Activated CD4-positive, CD25-positive, alpha-beta regulatory T cell treated with anti-CD3 and anti-CD28 coated beads, Interleukin-2, amount 50 U/mL, for 24 hours (primary cell): ENCODE measurements around the gene WFDC2.

Source experiments
- ATAC-seq, 2 donors: fragments of 150-1000 bp; cut with Tn5 transposase; one replicate each; pipeline ENCODE4 v1.10.0; 2021; ENCODE audit warnings: mild to moderate bottlenecking in 1 of 2, moderate library complexity in 1 of 2

The WFDC2 gene

GRCh38 chr20:45469336-45470261 lies at the start of gene WFDC2:
TSS of gene WFDC2 (plus strand) at chr20:45469753. CDS start at chr20:45469782, 29 bp downstream.
- ATAC-seq, result no peak

- ATAC-seq, result no peak
Observed at GRCh38 chr20:45420125-45420524, 49.4 kb upstream of the WFDC2 start.

- no peak for ATAC-seq
Observed at GRCh38 chr20:45423700-45424099, 45.9 kb upstream of the WFDC2 start.

GRCh38 chr20:45425561-45425960 lies 44.0 kb upstream of the WFDC2 start:
- no peak for ATAC-seq

- ATAC-seq, result no peak
Observed at GRCh38 chr20:45426320-45427016, 43.1 kb upstream of the WFDC2 start.

- ATAC-seq, result no peak
Observed at GRCh38 chr20:45427236-45428149, 42.1 kb upstream of the WFDC2 start.

GRCh38 chr20:45429618-45430017 lies 39.9 kb upstream of the WFDC2 start:
- ATAC-seq, result no peak

GRCh38 chr20:45432294-45432693 lies 37.3 kb upstream of the WFDC2 start:
- no peak for ATAC-seq

GRCh38 chr20:45433316-45433715 lies 36.2 kb upstream of the WFDC2 start:
- no peak for ATAC-seq

- no peak for ATAC-seq
Observed at GRCh38 chr20:45433976-45434375, 35.6 kb upstream of the WFDC2 start.

- ATAC-seq, result peak; percentile 99
Observed at GRCh38 chr20:45436732-45437485, 32.6 kb upstream of the WFDC2 start.

- no peak for ATAC-seq
Observed at GRCh38 chr20:45440424-45440823, 29.1 kb upstream of the WFDC2 start.

- ATAC-seq, result no peak
Observed at GRCh38 chr20:45440891-45441685, 28.5 kb upstream of the WFDC2 start.

- no peak for ATAC-seq
Observed at GRCh38 chr20:45441746-45442145, 27.8 kb upstream of the WFDC2 start.

- no peak for ATAC-seq
Observed at GRCh38 chr20:45444050-45444449, 25.5 kb upstream of the WFDC2 start.

- ATAC-seq, result peak in 1 of 2 donors; percentile 46
Observed at GRCh38 chr20:45445805-45446562, 23.6 kb upstream of the WFDC2 start.

GRCh38 chr20:45448270-45448669 lies 21.3 kb upstream of the WFDC2 start:
- ATAC-seq, result no peak

- ATAC-seq, result no peak
Observed at GRCh38 chr20:45449528-45449927, 20.0 kb upstream of the WFDC2 start.

- ATAC-seq, result no peak
Observed at GRCh38 chr20:45450097-45450818, 19.3 kb upstream of the WFDC2 start.

- ATAC-seq, result no peak
Observed at GRCh38 chr20:45452238-45452637, 17.3 kb upstream of the WFDC2 start.
